ENCODE results near the gene UBN2. TPM values are rescaled to one million over a fixed set of nuclear protein-coding genes. Genes with fewer than 3 reads are reported as not detected.
A peak's percentile ranks its signal among the peaks of the same experiment; 100 is the strongest.

The UBN2 gene
- total RNA-seq, 1 donor from 2014 or later, result 13.5 TPM

DNA sequence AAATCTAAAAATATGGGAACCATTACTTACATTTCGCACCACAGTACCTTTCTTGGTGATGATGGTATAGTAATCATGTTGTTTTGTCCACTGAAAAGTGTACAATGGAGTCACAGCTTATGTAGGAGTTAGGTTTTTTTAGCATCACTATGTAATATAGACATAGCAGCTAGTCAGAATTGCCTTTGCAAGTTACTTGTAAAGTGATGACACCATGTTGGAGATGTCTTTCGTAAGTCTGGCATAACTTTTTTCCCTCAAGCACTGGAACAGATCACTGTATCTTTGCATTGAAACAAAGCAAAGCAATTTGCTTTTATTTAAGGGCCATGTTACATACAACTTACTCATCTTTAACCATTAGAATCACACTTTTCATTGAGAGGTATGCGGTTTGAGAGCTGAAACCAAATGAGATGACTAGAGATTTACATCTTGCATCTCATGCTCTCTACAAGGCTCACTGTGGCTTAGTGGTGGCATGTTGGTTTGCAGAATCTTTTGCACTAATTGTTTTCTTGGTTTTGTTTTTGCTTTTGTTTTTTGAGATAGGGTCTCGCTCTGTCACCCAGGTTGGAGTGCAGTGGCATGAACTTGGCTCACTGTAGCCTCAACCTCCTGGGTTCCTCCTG lies 18.3 kb downstream of the UBN2 start:
- Mint-ChIP-seq H3K4me3 (ENCODE audit: unreplicated experiment) (no peak overlapping the region), H3K9me3 (ENCODE audit: low read depth) (no peaks in the 10 kb centered on the region), H3K4me1 (ENCODE audit: low read depth) (peaks cover 7% of the 10 kb centered on the region), H3K27ac (ENCODE audit: unreplicated experiment) (no peak overlapping the region), H3K27me3 (ENCODE audit: low read depth) (no peaks in the 10 kb centered on the region), H3K36me3 (ENCODE audit: low read depth) (peaks cover 12% of the 10 kb centered on the region)
- no peak for DNase-seq (ENCODE audit: low spot score)
- TF ChIP-seq, protein P1, sequence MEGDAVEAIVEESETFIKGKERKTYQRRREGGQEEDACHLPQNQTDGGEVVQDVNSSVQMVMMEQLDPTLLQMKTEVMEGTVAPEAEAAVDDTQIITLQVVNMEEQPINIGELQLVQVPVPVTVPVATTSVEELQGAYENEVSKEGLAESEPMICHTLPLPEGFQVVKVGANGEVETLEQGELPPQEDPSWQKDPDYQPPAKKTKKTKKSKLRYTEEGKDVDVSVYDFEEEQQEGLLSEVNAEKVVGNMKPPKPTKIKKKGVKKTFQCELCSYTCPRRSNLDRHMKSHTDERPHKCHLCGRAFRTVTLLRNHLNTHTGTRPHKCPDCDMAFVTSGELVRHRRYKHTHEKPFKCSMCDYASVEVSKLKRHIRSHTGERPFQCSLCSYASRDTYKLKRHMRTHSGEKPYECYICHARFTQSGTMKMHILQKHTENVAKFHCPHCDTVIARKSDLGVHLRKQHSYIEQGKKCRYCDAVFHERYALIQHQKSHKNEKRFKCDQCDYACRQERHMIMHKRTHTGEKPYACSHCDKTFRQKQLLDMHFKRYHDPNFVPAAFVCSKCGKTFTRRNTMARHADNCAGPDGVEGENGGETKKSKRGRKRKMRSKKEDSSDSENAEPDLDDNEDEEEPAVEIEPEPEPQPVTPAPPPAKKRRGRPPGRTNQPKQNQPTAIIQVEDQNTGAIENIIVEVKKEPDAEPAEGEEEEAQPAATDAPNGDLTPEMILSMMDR (IDR thresholded peaks at IDR 0.05), result no peak

GRCh38 chr7:139252451-139252850 lies 21.4 kb downstream of the UBN2 start:
- Mint-ChIP-seq H3K27me3 (ENCODE audit: low read depth) (no peaks in the 10 kb centered on the region), H3K4me1 (ENCODE audit: low read depth) (peaks cover 7% of the 10 kb centered on the region), H3K27ac (ENCODE audit: unreplicated experiment) (peak overlapping the region; percentile 65), H3K9me3 (ENCODE audit: low read depth) (no peaks in the 10 kb centered on the region), H3K36me3 (ENCODE audit: low read depth) (peaks cover 7% of the 10 kb centered on the region), H3K4me3 (ENCODE audit: unreplicated experiment) (no peak overlapping the region)
- DNase-seq (ENCODE audit: low spot score), result no peak
- TF ChIP-seq, protein P1 (IDR thresholded peaks at IDR 0.05), result no peak

- H3K4me3 Mint-ChIP-seq (ENCODE audit: unreplicated experiment), result no peak overlapping the region
- H3K27me3 Mint-ChIP-seq (ENCODE audit: low read depth), result no peaks in the 10 kb centered on the region
- no peak overlapping the region for H3K27ac Mint-ChIP-seq (ENCODE audit: unreplicated experiment)
- peaks cover 7% of the 10 kb centered on the region for H3K4me1 Mint-ChIP-seq (ENCODE audit: low read depth)
- H3K9me3 Mint-ChIP-seq (ENCODE audit: low read depth), result no peaks in the 10 kb centered on the region
- peaks cover 7% of the 10 kb centered on the region for H3K36me3 Mint-ChIP-seq (ENCODE audit: low read depth)
- TF ChIP-seq, protein P1 (IDR thresholded peaks at IDR 0.05), result no peak
- DNase-seq (ENCODE audit: low spot score), result no peak
Measured at GRCh38 chr7:139254281-139254680, 23.2 kb downstream of the UBN2 start.

DNA sequence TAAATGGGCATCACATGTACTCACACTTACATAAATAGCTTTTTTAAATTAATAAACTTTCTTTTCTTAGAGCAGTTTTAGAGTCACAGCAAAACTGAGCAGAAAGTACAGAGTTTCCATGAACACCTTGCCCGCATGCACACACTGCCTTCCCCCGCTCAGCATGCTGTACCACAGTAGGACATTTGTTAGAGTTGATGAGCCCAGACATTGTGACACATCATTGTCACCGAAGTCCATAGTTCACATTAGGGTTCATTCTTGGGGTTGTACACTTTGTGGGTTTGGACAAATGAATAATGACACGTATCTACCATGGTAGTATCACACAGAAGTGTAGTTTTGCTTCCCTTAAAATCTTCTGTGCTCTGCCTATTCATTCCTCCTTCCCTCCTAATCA lies 23.7 kb downstream of the UBN2 start:
- Mint-ChIP-seq H3K4me3 (ENCODE audit: unreplicated experiment) (no peak overlapping the region), H3K27ac (ENCODE audit: unreplicated experiment) (no peak overlapping the region), H3K9me3 (ENCODE audit: low read depth) (no peaks in the 10 kb centered on the region), H3K4me1 (ENCODE audit: low read depth) (peaks cover 7% of the 10 kb centered on the region), H3K36me3 (ENCODE audit: low read depth) (peaks cover 7% of the 10 kb centered on the region), H3K27me3 (ENCODE audit: low read depth) (no peaks in the 10 kb centered on the region)
- DNase-seq (ENCODE audit: low spot score), result no peak
- TF ChIP-seq, protein P1 (IDR thresholded peaks at IDR 0.05), result no peak

GRCh38 chr7:139255290-139255689 lies 24.3 kb downstream of the UBN2 start:
- Mint-ChIP-seq H3K9me3 (ENCODE audit: low read depth) (no peaks in the 10 kb centered on the region), H3K36me3 (ENCODE audit: low read depth) (peaks cover 7% of the 10 kb centered on the region), H3K27ac (ENCODE audit: unreplicated experiment) (no peak overlapping the region), H3K27me3 (ENCODE audit: low read depth) (no peaks in the 10 kb centered on the region), H3K4me1 (ENCODE audit: low read depth) (peaks cover 7% of the 10 kb centered on the region), H3K4me3 (ENCODE audit: unreplicated experiment) (no peak overlapping the region)
- TF ChIP-seq, protein P1 (IDR thresholded peaks at IDR 0.05), result no peak
- no peak for DNase-seq (ENCODE audit: low spot score)
